GM12878 (cell line): ENCODE results near the gene SMPX. TPM values are rescaled to one million over a fixed set of nuclear protein-coding genes. Genes with fewer than 3 reads are reported as not detected.
A peak's percentile ranks its signal among the peaks of the same experiment; 100 is the strongest.

Source experiments
- ATAC-seq: fragments of 200-7000 bp; cut with Tn5 transposase; 3 replicates; pipeline ENCODE4 v1.9.1; 2020; ENCODE audit warnings: mild to moderate bottlenecking, moderate library complexity
- BruUV-seq: library from RNA; stranded (reverse); fragments of 400-500 nt; replicated peaks from 2 replicates; lab custom pipeline; 2021; lab: Mats Ljungman, UMichigan
- CTCF ChIA-PET: fragments of 300-600 bp; sonication (Branson Sonifier 250); formaldehyde crosslinking; extraction: SDS; loops from one replicate; lab custom pipeline; 2021; ENCODE audit warnings: inconsistent platforms; lab: Yijun Ruan, JAX
- POLR2A ChIA-PET: fragments of 350-600 bp; formaldehyde crosslinking; extraction: SDS; loops from one replicate; lab custom pipeline; 2021; ENCODE audit warnings: inconsistent platforms; lab: Charles Lee
- RAD21 ChIA-PET: fragments of 300-600 bp; sonication (Branson Sonifier 250); formaldehyde crosslinking; loops from one replicate; lab custom pipeline; 2023; ENCODE audit warnings: antibody characterized with exemption; ENCODE audit not compliant: unreplicated experiment; lab: Charles Lee
- SMC1A ChIA-PET: fragments of 300-600 bp; sonication (Branson Sonifier 250); formaldehyde crosslinking; loops from one replicate; lab custom pipeline; 2023; ENCODE audit not compliant: unreplicated experiment, uncharacterized antibody; lab: Charles Lee
- DNase-seq: peaks from one replicate; pipeline ENCODE4 v3.0.0-alpha.2; 2011; ENCODE audit warnings: low read depth, low spot score
- FAIRE-seq: peaks from 3 replicates; lab custom pipeline; 2011; peaks lifted over from hg19 to GRCh38; lab: Jason Lieb, UNC
- H2AFZ ChIP-seq: 2 replicates; pipeline ENCODE4 v1.6.0; 2011; ENCODE audit warnings: low read depth, low read length, control low read depth; ENCODE audit not compliant: control insufficient read depth
- H3K27ac ChIP-seq: 2 replicates; pipeline ENCODE4 v1.5.1; 2011; ENCODE audit warnings: control low read depth; ENCODE audit not compliant: control insufficient read depth, insufficient read depth
- H3K27me3 ChIP-seq, 2 experiments: replicated peaks in 1 of 2; 2 replicates each; pipeline versions ENCODE4 v1.6.0 to v1.6.1; 2011; ENCODE audit warnings: low read length in 1 of 2; ENCODE audit not compliant: control insufficient read depth in 2 of 2, insufficient read depth in 2 of 2
- H3K36me3 ChIP-seq, 2 experiments: 2 replicates each; pipeline ENCODE4 v1.5.1; 2011; ENCODE audit warnings: low read length in 1 of 2; ENCODE audit not compliant: control insufficient read depth in 2 of 2, insufficient read depth in 2 of 2
- H3K4me1 ChIP-seq: 2 replicates; pipeline ENCODE4 v1.6.1; 2011; ENCODE audit warnings: mild to moderate bottlenecking, low read length, moderate library complexity, mixed read lengths; ENCODE audit not compliant: control insufficient read depth, insufficient read depth
- H3K4me2 ChIP-seq: 2 replicates; pipeline ENCODE4 v1.6.0; 2011; ENCODE audit warnings: control low read depth; ENCODE audit not compliant: control insufficient read depth, insufficient read depth
- H3K4me3 ChIP-seq: fragments of 200-600 bp; sonication (generic); 2 replicates; pipeline ENCODE4 v1.5.1; 2016
- H3K79me2 ChIP-seq: 2 replicates; pipeline ENCODE4 v1.6.0; 2011; ENCODE audit warnings: low read length; ENCODE audit not compliant: control insufficient read depth, insufficient read depth
- H3K9ac ChIP-seq: 2 replicates; pipeline ENCODE4 v1.8.0; 2011; ENCODE audit warnings: low read length, control low read depth, mixed read lengths; ENCODE audit not compliant: control insufficient read depth, insufficient read depth
- H3K9me3 ChIP-seq: replicated peaks from 3 replicates; pipeline ENCODE4 v1.5.1; 2011; ENCODE audit warnings: mild to moderate bottlenecking, low read length; ENCODE audit not compliant: control insufficient read depth, insufficient read depth
- H4K20me1 ChIP-seq: 2 replicates; pipeline ENCODE4 v1.6.0; 2011; ENCODE audit not compliant: control insufficient read depth, insufficient read depth
- CTCF ChIP-seq, 3 experiments: IDR thresholded peaks in 2 of 3; conservative IDR thresholded peaks in 1 of 3; 2 replicates each; pipeline ENCODE4 v1.5.1; 2011; ENCODE audit warnings: low read depth in 3 of 3, low read length in 3 of 3, mild to moderate bottlenecking in 3 of 3, control low read depth in 2 of 3, moderate library complexity in 2 of 3, inconsistent platforms in 1 of 3, mixed read lengths in 1 of 3; ENCODE audit not compliant: control insufficient read depth in 2 of 3, insufficient read depth in 1 of 3; ENCODE audit errors: extremely low read depth in 1 of 3
- HSF1 ChIP-seq: fragments of 150-350 bp; IDR thresholded peaks from 2 replicates; pipeline ENCODE4 v1.6.1; 2014; ENCODE audit warnings: mild to moderate bottlenecking, low read depth, low read length
- WGBS: methylation state at CpG from one replicate; pipeline ENCODE4 v1.1.6; 2016; ENCODE audit warnings: low lambda C conversion rate; ENCODE audit not compliant: insufficient replicate concordance, insufficient coverage; ENCODE audit errors: missing lambda C conversion rate; 5-methylcytosine and 5-hydroxymethylcytosine counted together
- in situ Hi-C: fragments of 300-500 bp; cut with MboI; formaldehyde crosslinking; loops from 9 replicates; pipeline ENCODE4 v1.14.3; 2018; ENCODE audit warnings: mixed read lengths
- intact Hi-C: fragments of 100-400 bp; cut with micrococcal nuclease; formaldehyde crosslinking; loops from one replicate; pipeline ENCODE4 v1.14.2; 2022; ENCODE audit not compliant: unreplicated experiment
- polyA plus RNA-seq, 11 experiments: library from polyadenylated mRNA; depleted of rRNA in 4 of 11; unstranded in 6 of 11; stranded (reverse) in 5 of 11; fragments of >200 nt; fragmentation: Nextera tagmentation in 4 of 11; fragmentation: Illumina TruSeq in 1 of 11; extraction: Ambion mirVana in 4 of 11; extraction: Trizol in 1 of 11; gene quantifications; 1 replicate in 1 of 11; 2 replicates in 10 of 11; pipeline versions ENCODE4 v1.2.1 to v1.2.3, GENCODE V29; 2011 to 2016; ENCODE audit warnings: inconsistent platforms in 2 of 11, missing spikeins in 2 of 11, low read depth in 1 of 11
- total RNA-seq, 4 experiments: library from RNA; depleted of rRNA in 3 of 4; stranded (reverse); fragments of >200 nt in 3 of 4; fragmentation: Illumina TruSeq in 1 of 4; extraction: Trizol in 1 of 4; gene quantifications; 2 replicates each; pipeline versions ENCODE4 v1.2.1 to v1.2.3, GENCODE V29; 2013 to 2021

SMPX gene
- total and polyA plus RNA-seq, 10 of the 15 experiments (the other 5 are each of a cell fraction or from before 2014, with no cell fraction given) = 0.08 to 0.09 TPM; not detected in 8

- no peak overlapping the region for H3K4me2 ChIP-seq
- ChIA-PET POLR2A (no interaction called here), CTCF (interaction anchor here (1.0 to 1.5 kb wide), 2 partner anchors 10 to 62 kb away, joined by 3 to 5 read pairs; no protein-coding TSS in a partner anchor), RAD21 (no interaction called here), SMC1A (no interaction called here)
- no peaks in the 10 kb centered on the region for H4K20me1 ChIP-seq
- no peaks in the 10 kb centered on the region for H3K79me2 ChIP-seq
- no peak for DNase-seq
- H2AFZ ChIP-seq = no peak overlapping the region
- no peak overlapping the region for H3K4me3 ChIP-seq
- H3K36me3 ChIP-seq = no peaks in the 10 kb centered on the region
- no peak for ATAC-seq
- no TSS peak for BruUV-seq
- TF ChIP-seq HSF1 = no peak
- TF ChIP-seq CTCF (IDR thresholded peaks at IDR 0.05 in 2 of 3, conservative IDR thresholded peaks at IDR 0.05 in 1 of 3; ENCODE audit: control insufficient read depth in 2 of 3, extremely low read depth in 1 of 3, insufficient read depth in 1 of 3, low read depth in 3 of 3, low read length in 3 of 3) = 0 out of 6 replicates have a peak, but pooled peaks of 2 of the 3 experiments have one; percentile 3 to 7
- no peaks in the 10 kb centered on the region for H3K9me3 ChIP-seq
- in situ Hi-C loops = no loop called here
- no peak overlapping the region for H3K9ac ChIP-seq
- H3K27me3 ChIP-seq = no peaks in the 10 kb centered on the region
- 41% methylated on average over 10 of the region's 10 CpGs for WGBS
- intact Hi-C loops = no loop called here
- H3K27ac ChIP-seq = no peak overlapping the region
- no peaks in the 10 kb centered on the region for H3K4me1 ChIP-seq
- FAIRE-seq = no peak
Measured at GRCh38 chrX:21770631-21771321, 12.9 kb upstream of the SMPX start.
